ENCODE results near the gene DIP2C. TPM values are rescaled to one million over a fixed set of nuclear protein-coding genes. Genes with fewer than 3 reads are reported as not detected.
A peak's percentile ranks its signal among the peaks of the same experiment; 100 is the strongest.

DIP2C gene
- total and polyA plus RNA-seq, 3 experiments from 2014 or later: 0.44 to 1.1 (median 0.55) TPM

GRCh38 chr10:356452-356851, 333.0 kb downstream of the DIP2C start:
- Histone ChIP-seq H3K36me3 (ENCODE audit: insufficient read depth, low read length) (no peaks in the 10 kb centered on the region), H3K27ac (ENCODE audit: low read depth, low read length) (no peak overlapping the region), H3K4me3 (ENCODE audit: low read length) (no peak overlapping the region), H3K9me3 (ENCODE audit: low read length) (no peaks in the 10 kb centered on the region), H3K27me3 (ENCODE audit: insufficient read depth, low read length, poor library complexity, severe bottlenecking) (no peaks in the 10 kb centered on the region), H3K4me1 (ENCODE audit: insufficient read depth, low read length) (peaks cover 10% of the 10 kb centered on the region)
- Mint-ChIP-seq H3K9me3 (no peaks in the 10 kb centered on the region), H3K27me3 (peaks cover 0 to 2% of the 10 kb centered on the region in 2 donors), H3K4me3 (no peak overlapping the region), H3K27ac (no peak overlapping the region), H3K4me1 (peaks cover 8 to 16% (median 16%) of the 10 kb centered on the region in 3 donors), H3K36me3 (peaks cover 0 to 25% (median 7%) of the 10 kb centered on the region in 3 donors)
- POLR2A ChIA-PET: no interaction called here
- DNase-seq: no peak
- CTCF ChIA-PET: no interaction called here

DNA sequence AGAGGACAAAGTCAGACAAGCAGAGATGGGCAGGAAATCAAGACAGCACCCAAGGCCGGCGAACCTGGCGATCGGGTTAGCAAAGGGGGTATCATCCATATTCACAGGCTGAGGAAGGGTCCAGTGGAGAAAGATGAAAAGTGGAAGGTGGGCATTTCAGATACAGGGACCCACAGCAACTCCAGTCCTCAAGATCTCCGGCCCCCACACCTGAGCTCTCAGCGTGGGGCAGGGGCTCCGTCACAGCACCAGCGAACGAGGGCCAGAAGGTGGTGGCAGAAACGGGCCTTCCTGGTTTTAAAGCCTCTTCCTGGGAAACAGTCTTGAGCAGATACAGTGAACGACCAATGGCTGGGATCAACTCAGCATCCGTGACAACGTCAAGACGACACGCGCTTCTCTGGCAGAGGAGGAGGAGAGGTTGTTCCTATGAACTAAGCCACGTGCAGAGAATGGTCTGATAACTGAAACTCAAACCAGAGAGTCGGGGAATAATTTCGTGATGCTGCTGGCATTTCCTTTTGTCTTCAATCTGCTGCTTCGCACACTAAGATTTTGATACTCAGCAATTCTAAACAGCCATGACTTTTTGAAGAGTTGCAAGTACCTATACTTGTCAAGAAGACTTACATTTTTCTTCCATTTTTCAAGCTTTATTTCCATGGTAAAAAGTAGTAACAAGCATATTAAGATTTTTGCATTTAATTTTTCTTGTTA, 334.4 kb downstream of the DIP2C start:
- Histone ChIP-seq H3K4me1 (ENCODE audit: insufficient read depth, low read length) (peaks cover 12% of the 10 kb centered on the region), H3K36me3 (ENCODE audit: insufficient read depth, low read length) (no peaks in the 10 kb centered on the region), H3K9me3 (ENCODE audit: low read length) (no peaks in the 10 kb centered on the region), H3K27me3 (ENCODE audit: insufficient read depth, low read length, poor library complexity, severe bottlenecking) (no peaks in the 10 kb centered on the region), H3K4me3 (ENCODE audit: low read length) (no peak overlapping the region), H3K27ac (ENCODE audit: low read depth, low read length) (no peak overlapping the region)
- peaks cover 8 to 18% (median 18%) of the 10 kb centered on the region in 3 donors for H3K4me1 Mint-ChIP-seq
- POLR2A ChIA-PET: no interaction called here
- CTCF ChIA-PET: no interaction called here
- peaks cover 0 to 23% (median 6%) of the 10 kb centered on the region in 3 donors for H3K36me3 Mint-ChIP-seq
- H3K27ac Mint-ChIP-seq: peak overlapping the region in 2 of 8 donors; percentile 34 to 72
- peaks cover 0 to 2% of the 10 kb centered on the region in 2 donors for H3K27me3 Mint-ChIP-seq
- no peaks in the 10 kb centered on the region for H3K9me3 Mint-ChIP-seq
- no peak for DNase-seq
- H3K4me3 Mint-ChIP-seq: no peak overlapping the region

DNA sequence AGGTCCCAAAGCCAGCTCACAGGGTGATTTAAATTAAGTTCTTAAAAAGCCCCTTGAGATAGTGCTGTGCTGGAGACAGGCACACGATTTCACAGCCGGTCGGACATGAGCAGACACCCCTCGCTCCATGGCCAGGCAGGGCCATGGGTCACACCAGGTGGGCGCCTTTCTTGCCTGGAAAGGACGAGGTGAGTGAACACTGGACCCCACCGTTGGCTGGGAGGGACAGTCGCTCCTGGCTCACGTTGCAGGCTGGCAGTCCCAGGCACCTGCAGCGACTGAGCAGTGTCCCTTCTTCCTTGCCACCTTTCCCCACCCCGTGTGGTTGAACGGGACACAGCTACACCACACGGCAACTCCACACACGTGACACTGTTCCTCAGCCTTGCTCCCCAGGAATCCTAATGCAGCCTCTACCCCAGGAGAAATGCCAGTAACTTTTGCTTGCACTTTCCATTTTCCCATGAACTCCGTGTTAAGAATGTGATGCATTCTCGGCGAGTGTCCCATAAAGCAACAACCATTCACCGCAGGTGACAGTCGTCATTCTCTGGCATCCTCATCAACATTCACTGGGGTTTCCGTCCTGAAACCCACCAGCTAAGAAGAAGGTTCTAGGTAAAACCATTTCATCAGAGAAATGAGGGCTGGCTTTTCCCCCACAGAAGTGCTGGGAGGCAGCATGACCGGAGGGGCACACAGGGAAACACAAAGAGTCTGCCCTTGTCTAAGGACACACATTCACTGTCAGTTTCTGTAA, 336.8 kb downstream of the DIP2C start:
- no peak overlapping the region for H3K4me3 ChIP-seq (ENCODE audit: low read length)
- peaks cover 0 to 30% (median 6%) of the 10 kb centered on the region in 3 donors for H3K36me3 Mint-ChIP-seq
- DNase-seq: peak in 1 of 5 donors; percentile 39
- ChIA-PET CTCF (no interaction called here), POLR2A (interaction anchor here (0.7 kb wide), 1 partner anchor 29 kb away, joined by 3 read pairs; no protein-coding TSS in a partner anchor)
- H3K9me3 Mint-ChIP-seq: no peaks in the 10 kb centered on the region
- H3K27ac Mint-ChIP-seq: peak overlapping the region in 7 of 8 donors; percentile 17 to 66 (median 59)
- H3K27me3 Mint-ChIP-seq: no peaks in the 10 kb centered on the region
- H3K4me1 Mint-ChIP-seq: peaks cover 8 to 18% (median 18%) of the 10 kb centered on the region in 3 donors
- H3K4me3 Mint-ChIP-seq: peak overlapping the region; percentile 34 to 81 (median 64)
- H3K27ac ChIP-seq (ENCODE audit: low read depth, low read length): no peak overlapping the region
- H3K27me3 ChIP-seq (ENCODE audit: insufficient read depth, low read length, poor library complexity, severe bottlenecking): no peaks in the 10 kb centered on the region
- peaks cover 12% of the 10 kb centered on the region for H3K4me1 ChIP-seq (ENCODE audit: insufficient read depth, low read length)
- H3K36me3 ChIP-seq (ENCODE audit: insufficient read depth, low read length): no peaks in the 10 kb centered on the region
- no peaks in the 10 kb centered on the region for H3K9me3 ChIP-seq (ENCODE audit: low read length)

- Histone ChIP-seq H3K36me3 (ENCODE audit: insufficient read depth, low read length) (no peaks in the 10 kb centered on the region), H3K4me1 (ENCODE audit: insufficient read depth, low read length) (peaks cover 12% of the 10 kb centered on the region), H3K27ac (ENCODE audit: low read depth, low read length) (no peak overlapping the region), H3K4me3 (ENCODE audit: low read length) (no peak overlapping the region), H3K9me3 (ENCODE audit: low read length) (no peaks in the 10 kb centered on the region), H3K27me3 (ENCODE audit: insufficient read depth, low read length, poor library complexity, severe bottlenecking) (no peaks in the 10 kb centered on the region)
- ChIA-PET CTCF (no interaction called here), POLR2A (no interaction called here)
- DNase-seq: peak in 2 of 5 donors; percentile 15 to 67
- H3K9me3 Mint-ChIP-seq: no peaks in the 10 kb centered on the region
- peak overlapping the region in 3 of 7 donors; percentile 6 to 81 (median 77) for H3K4me3 Mint-ChIP-seq
- no peaks in the 10 kb centered on the region for H3K27me3 Mint-ChIP-seq
- peak overlapping the region in 3 of 8 donors; percentile 17 to 35 (median 18) for H3K27ac Mint-ChIP-seq
- peaks cover 0 to 27% (median 6%) of the 10 kb centered on the region in 3 donors for H3K36me3 Mint-ChIP-seq
- peaks cover 8 to 18% (median 18%) of the 10 kb centered on the region in 3 donors for H3K4me1 Mint-ChIP-seq
These were observed 337.6 kb downstream of the DIP2C start for GRCh38 chr10:351770-352334.

- H3K4me1 ChIP-seq (ENCODE audit: insufficient read depth, low read length): peaks cover 12% of the 10 kb centered on the region
- H3K27me3 ChIP-seq (ENCODE audit: insufficient read depth, low read length, poor library complexity, severe bottlenecking): no peaks in the 10 kb centered on the region
- H3K36me3 ChIP-seq (ENCODE audit: insufficient read depth, low read length): no peaks in the 10 kb centered on the region
- peaks cover 8 to 18% (median 18%) of the 10 kb centered on the region in 3 donors for H3K4me1 Mint-ChIP-seq
- H3K9me3 ChIP-seq (ENCODE audit: low read length): no peaks in the 10 kb centered on the region
- peak overlapping the region in 1 of 8 donors; percentile 54 for H3K27ac Mint-ChIP-seq
- no peaks in the 10 kb centered on the region for H3K9me3 Mint-ChIP-seq
- H3K27ac ChIP-seq (ENCODE audit: low read depth, low read length): no peak overlapping the region
- H3K4me3 ChIP-seq (ENCODE audit: low read length): no peak overlapping the region
- H3K4me3 Mint-ChIP-seq: no peak overlapping the region
- H3K27me3 Mint-ChIP-seq: no peaks in the 10 kb centered on the region
- ChIA-PET CTCF (no interaction called here), POLR2A (no interaction called here)
- DNase-seq: no peak
- H3K36me3 Mint-ChIP-seq: peaks cover 0 to 26% (median 6%) of the 10 kb centered on the region in 3 donors
These were observed 338.4 kb downstream of the DIP2C start for GRCh38 chr10:350981-351501.

DNA sequence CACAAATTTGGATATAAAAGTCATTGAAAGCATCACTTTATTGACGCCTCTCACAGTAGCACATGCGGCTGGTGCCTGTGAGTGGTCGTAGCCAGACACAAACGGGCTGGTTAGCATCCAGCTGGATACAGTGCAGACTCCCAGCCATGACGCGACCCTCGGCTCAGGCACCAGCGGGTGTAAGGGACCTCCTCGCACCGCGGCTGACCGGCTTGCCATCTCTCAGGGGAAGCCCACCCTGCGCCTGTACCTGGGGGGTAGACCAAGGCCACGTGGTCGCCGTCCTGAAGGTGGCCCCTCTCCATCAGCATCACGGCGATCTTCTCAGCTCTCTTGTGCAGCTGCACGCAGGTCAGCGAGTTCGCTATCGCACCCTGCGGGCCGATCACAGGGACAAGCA, 340.4 kb downstream of the DIP2C start:
- ChIA-PET CTCF (interaction anchor here (1.3 kb wide), 1 partner anchor 22 kb away, joined by 3 read pairs; no protein-coding TSS in a partner anchor), POLR2A (no interaction called here)
- H3K9me3 Mint-ChIP-seq: no peaks in the 10 kb centered on the region
- Histone ChIP-seq H3K9me3 (ENCODE audit: low read length) (no peaks in the 10 kb centered on the region), H3K4me3 (ENCODE audit: low read length) (no peak overlapping the region), H3K27ac (ENCODE audit: low read depth, low read length) (no peak overlapping the region), H3K36me3 (ENCODE audit: insufficient read depth, low read length) (no peaks in the 10 kb centered on the region), H3K4me1 (ENCODE audit: insufficient read depth, low read length) (peaks cover 12% of the 10 kb centered on the region), H3K27me3 (ENCODE audit: insufficient read depth, low read length, poor library complexity, severe bottlenecking) (no peaks in the 10 kb centered on the region)
- H3K4me1 Mint-ChIP-seq: peaks cover 8 to 18% (median 18%) of the 10 kb centered on the region in 3 donors
- no peak overlapping the region for H3K4me3 Mint-ChIP-seq
- no peak for DNase-seq
- H3K36me3 Mint-ChIP-seq: peaks cover 0 to 20% (median 3%) of the 10 kb centered on the region in 3 donors
- no peaks in the 10 kb centered on the region for H3K27me3 Mint-ChIP-seq
- H3K27ac Mint-ChIP-seq: no peak overlapping the region

- no peak overlapping the region for H3K27ac ChIP-seq (ENCODE audit: low read depth, low read length)
These were observed 341.0 kb downstream of the DIP2C start for GRCh38 chr10:348456-348855.

More at GRCh38 chr10:348456-348855, 341.0 kb downstream of the DIP2C start:
- ChIA-PET CTCF (no interaction called here), POLR2A (no interaction called here)
- no peak overlapping the region for H3K4me3 Mint-ChIP-seq
- peak in 1 of 5 donors; percentile 32 for DNase-seq
- Histone ChIP-seq H3K4me3 (ENCODE audit: low read length) (no peak overlapping the region), H3K27me3 (ENCODE audit: insufficient read depth, low read length, poor library complexity, severe bottlenecking) (no peaks in the 10 kb centered on the region), H3K4me1 (ENCODE audit: insufficient read depth, low read length) (peaks cover 12% of the 10 kb centered on the region), H3K9me3 (ENCODE audit: low read length) (no peaks in the 10 kb centered on the region), H3K36me3 (ENCODE audit: insufficient read depth, low read length) (no peaks in the 10 kb centered on the region)
- H3K27me3 Mint-ChIP-seq: no peaks in the 10 kb centered on the region
- H3K36me3 Mint-ChIP-seq: peaks cover 0 to 18% (median 3%) of the 10 kb centered on the region in 3 donors
- H3K9me3 Mint-ChIP-seq: no peaks in the 10 kb centered on the region
- H3K27ac Mint-ChIP-seq: no peak overlapping the region
- H3K4me1 Mint-ChIP-seq: peaks cover 8 to 18% (median 18%) of the 10 kb centered on the region in 3 donors

Data from CD8-positive, alpha-beta memory T cell (primary cell).